ENCODE results near the gene PTPRK. TPM values are rescaled to one million over a fixed set of nuclear protein-coding genes. Genes with fewer than 3 reads are reported as not detected.

PTPRK gene
- total RNA-seq, 1 experiment from 2014 or later = 53.8 TPM

- peaks cover 23% of the 10 kb centered on the region for H3K4me1 ChIP-seq (ENCODE audit: insufficient read depth, low read length)
- no TSS peak for BruUV-seq (replicated peaks)
Measured at GRCh38 chr6:128526152-128526914, 5.9 kb upstream of the PTPRK start.

GRCh38 chr6:128525406-128525805 is 5.0 kb upstream of the PTPRK start:
- ATAC-seq (no peak), DNase-seq (no peak)
- no peaks in the 10 kb centered on the region for H3K9me3 ChIP-seq (ENCODE audit: low read length)
- H3K27me3 ChIP-seq (ENCODE audit: low read length) = no peaks in the 10 kb centered on the region
- no peaks in the 10 kb centered on the region for H3K79me2 ChIP-seq (ENCODE audit: low read length)
- H3K9ac ChIP-seq (ENCODE audit: low read length) = no peak overlapping the region
- H3K9me2 ChIP-seq (replicated peaks; ENCODE audit: low read length) = no peaks in the 10 kb centered on the region
- no peak overlapping the region for H3K27ac ChIP-seq (ENCODE audit: low read length)
- no peak overlapping the region for H3K4me3 ChIP-seq (ENCODE audit: low read length)
- TF ChIP-seq EZH2phosphoT487 (IDR thresholded peaks at IDR 0.05; ENCODE audit: borderline replicate concordance, low read length) (no peak), CTCF (conservative IDR thresholded peaks at IDR 0.05; ENCODE audit: low read depth, low read length) (no peak), EZH2 (IDR thresholded peaks at IDR 0.05; ENCODE audit: low read length, unreplicated experiment) (no peak)
- H3K36me3 ChIP-seq (ENCODE audit: low read depth, low read length) = no peaks in the 10 kb centered on the region
- H3K4me1 ChIP-seq (ENCODE audit: insufficient read depth, low read length) = peaks cover 26% of the 10 kb centered on the region
- H4K20me1 ChIP-seq (ENCODE audit: low read length) = no peaks in the 10 kb centered on the region
- intact Hi-C loops (cut with micrococcal nuclease) = no loop called here
- no peaks in the 10 kb centered on the region for H3F3A ChIP-seq (ENCODE audit: low read length, unreplicated experiment)
- H3K4me2 ChIP-seq (ENCODE audit: low read length) = no peak overlapping the region
- POLR2A ChIA-PET (ENCODE audit: unreplicated experiment) = no interaction called here
- BruUV-seq (replicated peaks) = no TSS peak
- no peak overlapping the region for H2AFZ ChIP-seq (ENCODE audit: low read length)
- CTCF ChIA-PET = interaction anchor here (0.6 kb wide), 1 partner anchor 951 kb away, joined by 3 read pairs; no protein-coding TSS in a partner anchor

More at GRCh38 chr6:128526152-128526914, 5.9 kb upstream of the PTPRK start:
- ATAC-seq = no peak
- Histone ChIP-seq H3K27me3 (ENCODE audit: low read length) (no peaks in the 10 kb centered on the region), H4K20me1 (ENCODE audit: low read length) (no peaks in the 10 kb centered on the region), H3F3A (ENCODE audit: low read length, unreplicated experiment) (no peaks in the 10 kb centered on the region), H3K27ac (ENCODE audit: low read length) (no peak overlapping the region), H3K79me2 (ENCODE audit: low read length) (no peaks in the 10 kb centered on the region), H3K4me3 (ENCODE audit: low read length) (no peak overlapping the region), H3K9me2 (replicated peaks; ENCODE audit: low read length) (no peaks in the 10 kb centered on the region), H3K4me2 (ENCODE audit: low read length) (no peak overlapping the region), H2AFZ (ENCODE audit: low read length) (no peak overlapping the region), H3K9ac (ENCODE audit: low read length) (no peak overlapping the region), H3K36me3 (ENCODE audit: low read depth, low read length) (no peaks in the 10 kb centered on the region), H3K9me3 (ENCODE audit: low read length) (no peaks in the 10 kb centered on the region)
- TF ChIP-seq CTCF (conservative IDR thresholded peaks at IDR 0.05; ENCODE audit: low read depth, low read length) (no peak), EZH2phosphoT487 (IDR thresholded peaks at IDR 0.05; ENCODE audit: borderline replicate concordance, low read length) (no peak), EZH2 (IDR thresholded peaks at IDR 0.05; ENCODE audit: low read length, unreplicated experiment) (no peak)
- ChIA-PET POLR2A (ENCODE audit: unreplicated experiment) (no interaction called here), CTCF (interaction anchor here (0.6 kb wide), 2 partner anchors 187 to 952 kb away, joined by 3 to 4 read pairs; no protein-coding TSS in a partner anchor)
- intact Hi-C loops (cut with micrococcal nuclease) = no loop called here
- no peak for DNase-seq

- DNase-seq (no peak), ATAC-seq (no peak)
- Histone ChIP-seq H3K4me2 (ENCODE audit: low read length) (peak overlapping the region; percentile 85), H3K79me2 (ENCODE audit: low read length) (peaks cover 41% of the 10 kb centered on the region), H3K36me3 (ENCODE audit: low read depth, low read length) (no peaks in the 10 kb centered on the region), H3K9ac (ENCODE audit: low read length) (peak overlapping the region; percentile 99), H3K4me1 (ENCODE audit: insufficient read depth, low read length) (peaks cover 30% of the 10 kb centered on the region), H2AFZ (ENCODE audit: low read length) (peak overlapping the region; percentile 88), H3K9me2 (replicated peaks; ENCODE audit: low read length) (no peaks in the 10 kb centered on the region), H3K27me3 (ENCODE audit: low read length) (no peaks in the 10 kb centered on the region), H3K27ac (ENCODE audit: low read length) (peak overlapping the region; percentile 96), H3K4me3 (ENCODE audit: low read length) (peak overlapping the region; percentile 94), H3K9me3 (ENCODE audit: low read length) (no peaks in the 10 kb centered on the region), H4K20me1 (ENCODE audit: low read length) (peaks cover 27% of the 10 kb centered on the region), H3F3A (ENCODE audit: low read length, unreplicated experiment) (no peaks in the 10 kb centered on the region)
- no TSS peak for BruUV-seq (replicated peaks)
- TF ChIP-seq EZH2 (IDR thresholded peaks at IDR 0.05; ENCODE audit: low read length, unreplicated experiment) = no peak
- no peak for TF ChIP-seq EZH2phosphoT487 (IDR thresholded peaks at IDR 0.05; ENCODE audit: borderline replicate concordance, low read length)
- TF ChIP-seq CTCF (conservative IDR thresholded peaks at IDR 0.05; ENCODE audit: low read depth, low read length) = no peak
- CTCF ChIA-PET = interaction anchor here (0.8 kb wide), 1 partner anchor 210 kb away, joined by 3 read pairs; no protein-coding TSS in a partner anchor
- intact Hi-C loops (cut with micrococcal nuclease) = loop anchor here (1.0 to 2.0 kb wide), 4 partner anchors 48 to 204 kb away; no protein-coding TSS in a partner anchor
- POLR2A ChIA-PET (ENCODE audit: unreplicated experiment) = interaction anchor here (0.5 kb wide), 1 partner anchor 32 kb away, joined by 5 read pairs; no protein-coding TSS in a partner anchor
Measured at GRCh38 chr6:128521282-128521632, 858 bp upstream of the PTPRK start.

Measured in PC-3 (cell line).